Stimulated activated CD4-positive, alpha-beta T cell treated with anti-CD3 and anti-CD28 coated beads, Interleukin-1b, Interleukin-23, amount 100 ng/mL, for 24 hours (primary cell): ENCODE data around the gene KRT1.

Experiments used
- DNase-seq, 4 experiments: peaks; one replicate each; pipeline ENCODE4 v3.0.0-alpha.2; 2020; ENCODE audit warnings: low read depth in 4 of 4, low spot score in 1 of 4

KRT1 gene

DNA sequence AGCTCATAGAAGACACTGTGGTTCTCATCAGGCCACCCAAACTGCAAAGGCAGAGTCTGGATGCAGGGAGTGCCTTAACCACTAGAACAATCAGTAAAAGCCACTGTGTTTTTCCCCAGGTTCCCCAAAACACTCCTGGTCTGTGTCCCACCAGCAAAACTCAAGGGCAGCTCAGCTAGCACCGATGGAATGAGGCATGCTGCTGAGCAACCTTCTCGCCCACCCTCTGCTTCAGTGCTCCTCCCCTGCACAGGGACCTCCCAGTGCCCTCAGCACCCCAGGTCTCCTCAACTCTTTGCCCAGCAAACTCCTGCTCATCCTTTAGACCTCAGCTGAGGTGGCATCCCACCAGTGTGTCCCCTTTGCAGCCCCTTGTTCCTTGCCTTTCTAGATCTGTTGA is 19.2 kb upstream of the KRT1 start:
- no peak for DNase-seq

DNA sequence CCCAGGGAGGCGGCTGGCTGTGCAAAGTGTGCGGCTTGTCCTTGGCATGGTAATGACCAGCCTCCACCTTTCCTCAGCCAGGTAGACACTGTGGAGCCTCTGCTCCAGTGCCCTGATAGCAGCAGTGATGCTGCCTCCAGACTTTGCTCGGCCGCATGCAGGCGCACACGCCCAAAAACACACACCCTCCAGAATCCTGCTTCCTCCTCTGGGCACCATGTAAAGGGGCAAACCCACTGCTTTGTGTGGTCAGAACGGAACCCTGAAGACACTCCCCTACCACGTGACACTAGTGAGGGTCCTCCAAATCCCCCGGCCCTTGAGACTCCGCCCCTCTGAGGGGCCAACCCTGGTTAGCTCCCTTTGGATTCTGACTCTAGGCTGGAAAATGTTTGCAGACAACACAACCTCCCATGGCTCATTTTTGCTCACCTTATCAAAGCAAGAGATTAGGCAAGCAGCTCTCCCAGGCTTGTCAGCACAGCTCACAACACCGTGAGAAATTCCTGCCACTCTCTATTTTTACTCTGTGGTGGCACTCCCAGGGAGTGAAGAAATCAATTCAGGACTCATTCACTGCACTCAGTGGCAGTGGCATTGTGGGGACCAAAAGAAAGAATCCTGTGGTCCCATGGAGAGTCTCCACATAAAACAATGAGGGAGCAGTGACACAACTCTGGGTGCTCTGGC is 18.6 kb upstream of the KRT1 start:
- DNase-seq, result no peak

DNA sequence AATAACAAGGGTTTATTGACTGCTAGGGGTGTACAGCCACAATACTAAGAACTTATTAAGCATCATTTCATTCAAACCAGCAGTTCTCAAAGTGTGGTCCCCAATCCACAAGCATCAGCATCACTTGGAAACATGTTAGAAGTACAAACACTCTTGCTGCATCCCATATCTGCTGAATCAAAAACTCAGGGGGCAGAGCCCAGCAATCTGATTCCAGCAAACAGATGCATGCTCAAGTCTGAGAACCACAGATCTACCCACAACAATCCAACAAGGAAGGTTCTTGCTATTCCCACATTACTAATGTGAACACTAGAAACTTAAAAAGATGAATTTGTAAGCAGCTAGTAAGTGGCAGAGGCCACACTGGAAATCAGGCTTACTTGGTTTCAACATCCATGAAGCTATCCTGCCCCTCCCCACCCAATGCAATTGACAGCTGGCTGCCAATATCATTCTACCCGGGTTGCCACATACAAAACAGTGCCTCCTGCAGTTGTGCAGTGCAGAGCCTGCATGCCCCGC is 16.9 kb upstream of the KRT1 start:
- DNase-seq, result no peak

DNA sequence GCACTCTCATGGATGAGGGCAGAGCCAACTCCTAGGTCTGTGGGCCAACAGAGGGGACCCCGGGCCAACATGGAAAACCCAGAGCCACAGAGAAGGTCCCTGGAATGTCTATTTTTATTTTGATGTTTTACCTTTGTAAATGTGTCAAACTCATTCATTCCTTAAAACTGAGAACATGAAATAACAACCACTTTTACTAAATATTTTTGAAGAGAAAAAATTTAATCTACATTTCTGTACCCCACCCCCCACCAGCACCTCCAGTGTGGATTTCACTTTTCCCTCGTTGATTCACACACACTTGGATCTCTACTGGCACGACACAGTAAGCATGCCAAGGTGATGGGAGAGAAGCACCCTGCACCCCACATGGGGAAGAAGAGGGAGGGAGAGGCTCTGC is 16.4 kb upstream of the KRT1 start:
- DNase-seq, result no peak

DNA sequence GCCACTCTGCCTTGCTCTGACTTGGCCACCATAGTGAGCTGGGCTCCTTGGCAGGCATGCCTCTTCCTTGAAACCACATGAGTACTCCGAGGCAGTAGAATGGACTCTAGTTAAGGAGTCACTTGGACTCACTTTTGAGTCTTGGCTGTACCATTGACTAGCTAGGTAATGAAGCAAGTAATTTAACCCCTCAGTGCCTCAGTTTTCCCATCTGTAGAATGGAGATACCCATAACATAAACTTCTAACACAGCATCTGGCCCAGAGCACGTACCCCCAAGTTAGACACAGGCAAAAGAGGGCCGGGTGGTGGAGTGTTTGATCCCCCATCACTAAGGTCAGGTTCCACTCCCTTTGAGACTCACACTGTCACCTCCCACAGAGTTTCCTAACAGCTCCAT is 14.8 kb upstream of the KRT1 start:
- no peak for DNase-seq

DNA sequence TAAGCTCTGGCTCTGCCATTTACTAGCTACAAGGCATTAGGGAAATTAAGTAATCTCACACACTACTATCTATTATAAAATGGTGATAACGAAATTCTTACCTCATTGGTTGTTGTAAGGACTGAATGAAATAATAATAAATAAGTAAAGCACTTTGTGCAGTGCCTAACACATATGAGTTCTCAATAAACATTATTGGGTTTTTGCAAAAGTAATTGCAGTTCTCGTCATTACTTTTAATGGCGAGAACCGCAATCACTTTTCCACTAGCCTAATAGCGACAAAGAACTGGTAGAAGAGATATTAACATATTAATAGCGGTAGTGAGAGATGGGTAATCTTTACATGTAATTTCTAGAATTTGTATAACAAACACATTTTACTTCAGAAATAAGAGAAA is 13.9 kb upstream of the KRT1 start:
- no peak for DNase-seq

DNA sequence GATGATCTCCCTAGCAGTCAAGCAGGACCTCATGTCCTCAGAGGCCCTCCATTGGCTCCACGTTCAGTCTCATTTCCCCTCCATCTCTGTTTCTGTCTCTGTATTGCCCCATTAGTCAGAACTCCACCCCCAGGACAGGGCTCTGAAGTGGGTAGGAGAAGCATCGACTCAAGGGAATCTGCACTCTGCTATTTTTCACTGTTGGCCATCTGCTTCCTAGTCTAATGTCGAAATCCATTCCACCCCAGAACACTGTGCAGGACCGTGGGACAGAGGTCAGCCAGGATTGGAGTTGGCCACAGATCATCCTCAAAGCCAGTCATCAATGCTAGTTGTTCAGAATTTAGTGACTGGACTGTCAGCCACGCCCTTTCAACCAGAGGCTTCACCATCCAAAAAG is 13.1 kb upstream of the KRT1 start:
- no peak for DNase-seq

DNA sequence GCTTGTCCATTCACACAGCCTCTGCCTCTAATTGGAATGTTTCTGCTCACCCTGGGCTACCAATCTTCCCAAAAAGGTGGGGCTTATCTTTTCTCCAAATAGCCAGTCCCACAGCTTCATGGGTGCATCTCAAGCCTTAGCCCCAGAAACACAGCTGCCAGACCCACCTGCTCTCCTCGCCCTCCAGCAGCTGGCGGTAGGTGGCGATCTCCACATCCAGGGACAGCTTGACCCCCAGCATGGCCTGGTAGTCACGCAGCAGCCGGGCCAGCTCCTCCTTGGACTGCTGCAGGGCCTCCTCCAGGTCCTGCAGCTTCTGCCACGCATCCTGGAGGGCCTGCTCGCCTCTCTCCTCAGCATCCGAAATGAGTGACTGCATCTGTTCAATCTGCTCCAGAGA is 12.0 kb upstream of the KRT1 start:
- no peak for DNase-seq

DNA sequence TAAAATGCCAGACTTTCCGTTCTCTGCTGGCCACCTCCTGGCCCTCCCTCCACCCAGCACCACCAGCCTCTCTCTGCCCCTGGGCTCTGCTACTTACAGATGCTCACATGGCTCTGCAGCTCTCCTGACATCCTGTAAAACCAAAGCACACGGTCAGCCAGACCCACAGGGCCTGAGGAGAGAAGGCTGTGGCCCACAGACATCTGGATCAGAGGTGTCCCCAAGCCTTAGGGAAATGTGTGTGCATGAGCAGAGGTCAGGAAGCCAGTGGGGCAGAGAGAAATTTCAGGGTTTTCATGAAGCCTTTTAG is 11.6 kb upstream of the KRT1 start:
- no peak for DNase-seq

DNA sequence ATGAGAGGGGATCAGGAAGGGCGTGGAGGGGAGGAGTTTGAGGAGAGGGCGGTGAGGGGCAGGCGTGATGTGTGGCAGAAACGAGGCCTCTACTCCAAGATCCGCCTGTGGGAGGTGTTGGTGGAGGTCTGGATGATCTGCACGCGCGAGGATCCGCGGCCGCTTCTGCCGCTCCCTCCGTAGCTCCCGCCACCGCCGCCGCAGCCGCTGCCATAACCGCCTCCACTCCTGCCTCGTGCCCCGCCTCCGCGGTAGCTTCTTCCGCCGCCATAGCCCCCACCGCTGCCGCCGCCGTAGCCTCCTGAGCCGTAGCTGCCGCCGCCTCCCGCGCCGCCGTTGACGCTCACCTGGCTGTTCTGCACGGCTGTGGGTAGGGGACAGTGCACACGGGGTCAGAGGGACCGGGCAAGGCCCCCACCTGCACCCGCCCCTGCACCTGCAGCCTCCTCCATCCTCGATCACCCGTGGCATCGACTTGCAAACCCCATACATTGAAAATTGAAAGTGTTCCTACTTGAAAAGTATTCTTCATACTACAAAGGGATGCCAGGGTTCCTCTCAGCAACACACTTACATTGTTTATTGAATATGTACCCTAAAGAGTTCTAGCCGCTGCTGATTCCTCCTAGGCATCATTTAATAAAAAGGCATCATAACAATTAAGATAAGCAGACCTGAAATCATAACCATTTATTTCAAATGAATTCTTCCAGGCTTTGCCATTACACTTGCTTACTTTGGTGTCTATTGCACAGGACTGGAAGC is 11.1 kb upstream of the KRT1 start:
- DNase-seq, result peak; percentile 26 to 32 (median 29)

DNA sequence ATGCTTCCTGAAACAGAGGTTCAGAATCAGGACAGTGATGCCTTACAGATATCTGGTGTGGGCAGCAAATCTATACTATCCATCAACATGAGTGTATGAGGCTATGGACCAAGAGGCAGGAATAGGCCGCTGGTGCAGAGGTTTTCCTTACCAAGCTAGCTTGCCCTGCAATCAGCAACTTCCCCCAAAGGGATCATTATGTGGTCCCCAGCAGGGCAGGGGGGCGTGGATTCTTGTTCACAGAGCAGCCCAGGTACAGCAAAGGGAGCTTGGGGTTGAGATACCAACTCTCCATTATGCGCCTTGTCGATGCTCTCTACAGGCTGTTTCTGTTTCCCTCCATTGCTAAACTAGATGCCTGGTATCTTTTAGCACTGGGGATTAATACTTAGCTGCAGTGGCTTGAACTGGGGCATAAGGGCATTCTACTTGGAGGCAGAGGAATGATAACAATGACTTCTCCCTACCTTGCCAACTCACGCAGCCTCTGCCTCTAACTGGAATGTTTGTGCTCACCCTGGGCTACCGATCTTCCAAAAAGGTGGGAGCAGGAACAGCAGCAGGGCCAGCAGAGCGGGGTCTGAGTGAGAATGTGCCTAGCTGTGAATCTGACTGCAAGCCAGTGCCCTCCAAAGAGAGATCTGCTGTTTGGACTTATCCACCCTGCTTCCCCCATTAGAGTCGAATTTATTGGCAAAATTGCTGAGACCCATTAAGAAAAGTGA is 10.3 kb upstream of the KRT1 start:
- DNase-seq, result no peak

DNA sequence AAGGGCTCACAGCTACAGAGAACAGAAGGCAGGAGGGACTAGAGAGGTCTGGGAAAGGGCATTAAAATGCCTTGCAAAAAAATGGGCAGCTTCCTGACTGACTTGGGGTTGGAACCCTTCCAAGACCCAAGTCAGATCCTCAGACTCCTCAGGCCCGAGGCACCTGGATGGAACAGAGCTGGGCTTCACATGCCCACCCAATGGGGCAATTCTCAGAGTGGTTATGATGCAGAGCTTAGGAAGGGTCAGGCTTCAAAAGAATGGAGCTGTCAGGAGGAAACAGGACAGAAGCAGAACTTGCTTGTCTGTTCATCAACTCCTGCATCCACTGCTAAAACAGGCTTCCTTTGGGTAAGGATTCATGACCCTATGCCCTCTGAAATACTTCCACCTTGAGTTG is 9.7 kb upstream of the KRT1 start:
- no peak for DNase-seq

DNA sequence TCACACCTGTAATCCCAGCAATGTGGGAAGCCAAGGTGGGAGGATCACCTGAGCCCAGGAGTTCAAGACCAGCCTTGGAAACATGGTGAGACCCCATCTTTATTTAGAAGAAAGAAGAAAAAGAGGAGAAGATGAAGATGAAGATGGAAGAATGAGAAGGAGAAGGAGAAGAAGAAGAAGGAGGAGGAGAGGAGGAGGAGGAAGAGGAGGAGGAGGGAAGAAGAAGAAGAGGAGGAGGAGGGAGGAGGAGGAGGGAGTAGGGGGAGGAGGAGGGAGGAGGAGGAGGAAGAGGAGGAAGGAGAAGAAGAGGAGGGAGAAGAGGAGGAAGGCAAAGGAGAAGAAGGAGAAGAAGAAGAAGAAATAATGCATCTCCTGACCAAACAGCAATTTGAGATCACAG is 9.0 kb upstream of the KRT1 start:
- no peak for DNase-seq

DNA sequence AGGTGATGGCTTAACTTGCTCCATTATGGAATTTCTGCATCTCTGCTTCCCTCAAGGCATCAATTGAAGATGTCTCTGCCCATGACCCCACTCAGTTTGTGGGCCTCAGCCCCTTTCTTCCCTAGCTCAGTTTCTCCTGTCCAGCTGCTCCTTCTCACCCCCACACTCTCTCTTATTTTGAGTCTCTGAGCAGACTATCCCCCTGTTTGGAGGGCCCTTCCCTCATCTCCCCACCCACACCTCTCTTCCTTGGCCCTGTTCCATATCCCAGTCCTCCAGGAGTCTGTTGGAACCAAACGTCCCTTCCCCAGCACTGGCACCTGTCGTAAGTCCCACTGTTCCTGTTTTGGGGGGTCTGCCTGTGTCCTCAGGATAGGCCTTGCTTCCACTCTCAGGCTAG is 8.3 kb upstream of the KRT1 start:
- DNase-seq, result no peak

DNA sequence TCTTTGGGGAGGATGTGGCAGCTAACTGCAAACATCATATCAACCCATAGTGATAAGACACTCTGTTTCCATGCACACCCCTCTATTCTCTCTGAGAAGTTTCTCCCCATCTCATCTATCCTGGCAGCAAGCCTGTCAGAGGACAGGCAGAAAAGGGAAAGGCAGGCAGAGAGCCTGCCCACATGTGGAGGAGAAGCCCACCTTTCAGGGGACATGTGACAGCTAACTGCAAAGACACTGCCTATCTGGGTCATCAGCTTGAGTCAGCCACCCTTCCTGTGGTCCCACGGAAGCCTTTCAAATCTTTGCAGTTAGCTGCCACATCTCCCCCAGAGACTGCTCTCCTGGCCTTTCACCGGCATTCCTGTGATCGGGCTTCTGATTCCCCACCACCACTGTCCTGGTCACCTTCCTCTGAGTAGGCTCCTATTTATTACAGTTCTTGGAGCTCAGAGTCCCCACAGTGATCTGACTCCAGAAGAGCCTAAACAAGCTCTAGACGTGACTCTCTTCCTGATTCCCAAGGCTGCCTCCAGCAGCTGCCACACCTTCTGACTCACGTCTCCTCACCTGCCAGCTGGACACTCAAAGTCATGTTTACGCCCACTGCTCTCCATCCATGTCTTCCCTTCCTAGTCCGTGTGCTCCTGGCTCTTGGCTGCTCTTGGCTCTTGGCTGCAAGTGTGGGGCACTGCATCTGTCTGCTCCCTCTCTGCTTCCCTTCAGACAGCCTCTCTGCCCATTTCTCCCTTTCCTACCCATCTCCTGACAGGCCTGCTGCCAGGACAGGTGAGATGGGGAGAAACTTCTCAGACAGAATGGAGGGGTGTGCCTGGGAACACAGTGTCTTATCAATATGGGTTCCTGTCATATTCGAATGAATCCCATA is 7.5 kb upstream of the KRT1 start:
- DNase-seq, result no peak

DNA sequence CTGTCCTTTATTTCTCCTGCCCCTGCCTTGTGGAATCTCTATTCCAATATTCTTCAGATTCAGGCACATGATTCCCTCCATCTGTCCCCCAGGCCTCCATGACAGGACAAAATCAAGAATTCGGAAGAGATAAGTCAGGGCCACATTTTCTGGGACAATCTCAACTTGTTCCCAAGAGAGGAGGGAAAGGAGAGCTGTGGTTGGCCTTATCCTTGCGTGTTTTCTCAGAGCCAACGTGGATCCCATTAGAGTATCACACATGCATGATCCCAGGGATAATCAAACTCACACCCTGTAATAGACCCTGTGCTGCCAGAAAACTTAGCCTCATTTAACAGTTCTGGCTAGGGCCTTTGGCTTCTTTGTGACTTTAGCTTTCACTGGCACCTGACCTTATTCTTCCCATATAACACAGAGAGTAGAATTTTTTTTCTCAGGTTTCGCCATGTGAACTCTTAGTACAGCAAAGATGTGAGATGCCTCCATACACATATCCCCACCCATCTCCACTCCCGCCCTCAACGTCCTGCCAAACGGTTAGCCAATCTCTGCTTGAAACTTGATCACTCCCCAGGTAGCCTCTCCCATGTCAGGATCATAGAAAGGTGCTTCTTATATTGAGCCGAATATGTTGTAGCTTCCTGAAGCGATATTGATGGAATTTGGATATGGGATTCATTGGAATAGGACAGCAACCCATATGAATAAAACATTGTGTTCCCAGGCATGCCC is 6.7 kb upstream of the KRT1 start:
- no peak for DNase-seq

DNA sequence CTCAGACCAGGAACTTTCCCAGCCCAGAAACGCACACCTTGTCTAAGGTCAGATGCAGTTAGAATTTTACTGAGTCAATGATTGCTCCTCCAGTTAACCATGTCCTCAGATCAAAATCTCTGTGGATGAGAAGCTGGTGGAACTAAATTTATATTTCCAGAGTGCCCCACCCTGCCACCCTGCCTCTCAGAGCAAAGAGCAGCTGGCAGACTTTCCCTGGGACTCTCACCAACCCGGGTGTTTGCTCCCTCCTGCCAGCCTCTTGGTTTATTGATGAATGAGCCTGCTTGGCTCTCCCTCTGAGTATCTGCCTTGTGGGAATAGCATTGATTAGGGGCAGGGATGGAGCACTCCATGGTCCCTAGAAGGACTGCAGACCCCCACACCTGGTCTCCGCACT is 5.9 kb upstream of the KRT1 start:
- no peak for DNase-seq

DNA sequence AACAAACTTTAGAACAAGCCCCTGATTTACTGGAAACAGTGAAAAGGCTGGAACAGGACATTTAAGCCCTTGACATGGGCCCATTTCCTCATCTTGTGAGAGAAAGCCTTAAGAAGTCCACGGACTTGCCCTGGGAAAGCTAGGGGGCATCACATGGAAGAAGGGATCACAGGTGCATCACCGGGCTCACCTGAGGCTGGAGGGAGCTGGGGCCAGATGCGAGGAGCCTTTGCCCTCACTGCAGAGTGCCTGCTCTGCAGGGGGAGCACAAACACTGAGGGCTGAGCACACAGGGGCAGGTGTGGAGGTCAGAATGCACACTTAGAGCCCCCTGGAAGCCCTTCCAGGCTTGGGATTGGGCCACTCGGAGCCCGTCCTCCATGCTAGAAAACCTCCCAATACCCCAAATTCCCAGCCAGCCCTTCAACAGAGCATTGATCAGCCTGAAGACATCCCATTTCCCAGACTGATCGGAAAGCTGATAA is 5.2 kb upstream of the KRT1 start:
- no peak for DNase-seq

DNA sequence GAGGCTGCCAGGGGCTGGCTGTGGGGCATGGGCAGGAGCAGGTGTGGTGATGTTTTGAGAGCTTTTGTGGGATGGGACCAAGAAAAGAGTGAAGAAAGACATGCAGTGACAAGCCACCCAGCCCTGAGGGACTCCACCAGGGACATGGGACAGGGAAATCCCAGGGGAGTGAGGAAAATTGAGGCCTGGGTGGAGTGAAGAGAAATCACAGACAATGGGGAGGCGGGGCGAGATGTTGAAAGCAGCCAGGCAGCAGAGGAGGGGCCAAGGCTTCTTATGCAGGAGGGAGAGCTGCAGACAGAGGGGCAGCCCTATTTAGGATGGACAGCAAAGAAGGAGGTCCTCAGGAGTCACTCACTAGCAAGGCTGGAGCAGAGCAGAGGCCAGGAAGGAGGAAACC is 4.2 kb upstream of the KRT1 start:
- DNase-seq, result no peak

DNA sequence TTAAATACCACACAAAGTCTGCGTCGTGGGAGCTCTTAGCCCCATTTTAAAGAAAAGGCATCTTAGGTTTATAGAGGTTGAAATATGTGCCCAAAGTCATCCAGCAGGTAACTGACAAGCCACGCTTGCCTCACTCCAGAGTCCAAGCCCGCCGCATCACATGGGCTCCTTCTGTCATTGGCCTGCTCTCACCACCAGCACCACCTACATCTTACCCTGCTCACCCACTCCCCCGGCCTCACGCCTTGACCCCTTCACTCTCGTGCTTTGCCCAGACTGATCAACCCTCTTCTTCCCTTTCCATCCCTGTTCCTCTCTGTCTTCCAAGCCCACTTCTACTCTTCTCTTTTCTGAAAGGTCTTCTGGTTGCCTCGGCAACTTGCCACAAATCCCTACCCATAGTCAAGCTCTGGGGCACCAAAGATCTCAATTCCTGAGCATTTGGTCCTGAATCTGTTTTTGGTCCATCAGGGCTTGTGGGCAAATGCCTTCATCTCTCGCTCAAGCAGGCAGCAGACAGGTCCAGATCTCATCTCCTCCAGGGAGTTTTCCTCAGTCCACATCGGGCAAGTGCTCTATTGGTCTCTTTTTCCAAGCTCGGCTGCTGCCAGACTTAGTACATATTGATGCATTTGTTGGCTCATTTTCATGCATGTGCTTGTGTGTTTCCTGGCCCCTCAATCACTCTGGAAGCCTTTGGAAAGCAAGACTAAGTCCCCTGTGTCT is 3.5 kb upstream of the KRT1 start:
- DNase-seq, result no peak
